ENCODE data around the gene TTC28.

- TF ChIP-seq POLR2AphosphoS5 (IDR thresholded peaks at IDR 0.05) (no peak), SMC3 (conservative IDR thresholded peaks at IDR 0.05; ENCODE audit: poor library complexity) (no peak)
These were observed 661.8 kb downstream of the TTC28 start for GRCh38 chr22:28017859-28018258.

Data from neural cell (in vitro differentiated cells).